Thyroid gland (tissue), 4 donors: ENCODE data around the gene RXFP1.

ENCODE experiments used
- CTCF ChIP-seq, 6 experiments: fragments of 200-600 bp in 3 of 6; fragments of 450-650 bp in 3 of 6; sonication (generic) in 3 of 6; IDR thresholded peaks; one replicate each; pipeline ENCODE4 v1.5.1; 2016 to 2019; ENCODE audit warnings: antibody characterized with exemption in 6 of 6, mild to moderate bottlenecking in 2 of 6, inconsistent platforms in 1 of 6, moderate library complexity in 1 of 6
- POLR2A ChIP-seq, 2 donors: fragments of 450-650 bp; IDR thresholded peaks; one replicate each; pipeline ENCODE4 v1.6.1; 2017; ENCODE audit warnings: antibody characterized with exemption in 2 of 2, mild to moderate bottlenecking in 2 of 2, moderate library complexity in 1 of 2

GRCh38 chr4:158578476-158578875, 56.8 kb downstream of the RXFP1 start:
- no peak for TF ChIP-seq CTCF (IDR thresholded peaks at IDR 0.05)
- TF ChIP-seq POLR2A (IDR thresholded peaks at IDR 0.05): no peak
